Cardiac fibroblast (primary cell): ENCODE data around the gene SLC47A2.
A peak's percentile ranks its signal among the peaks of the same experiment; 100 is the strongest.

Experiments used
- DNase-seq, 2 donors: peaks; one replicate each; pipeline versions ENCODE4 v3.0.0 to v3.0.0-alpha.2; 2010; ENCODE audit warnings: low read depth in 2 of 2
- H3K4me3 ChIP-seq, 2 donors: replicated peaks in 1 of 2; 1 replicate in 1 of 2; 2 replicates in 1 of 2; pipeline ENCODE4 v1.5.1; 2011; ENCODE audit warnings: low read depth in 2 of 2, low read length in 2 of 2, mild to moderate bottlenecking in 2 of 2, moderate library complexity in 1 of 2
- TF ChIP-seq, protein P1 (sequence below): IDR thresholded peaks from one replicate; pipeline ENCODE4 v1.5.1; 2011; ENCODE audit warnings: low read depth, mild to moderate bottlenecking, low read length, inconsistent platforms

The SLC47A2 gene

DNA sequence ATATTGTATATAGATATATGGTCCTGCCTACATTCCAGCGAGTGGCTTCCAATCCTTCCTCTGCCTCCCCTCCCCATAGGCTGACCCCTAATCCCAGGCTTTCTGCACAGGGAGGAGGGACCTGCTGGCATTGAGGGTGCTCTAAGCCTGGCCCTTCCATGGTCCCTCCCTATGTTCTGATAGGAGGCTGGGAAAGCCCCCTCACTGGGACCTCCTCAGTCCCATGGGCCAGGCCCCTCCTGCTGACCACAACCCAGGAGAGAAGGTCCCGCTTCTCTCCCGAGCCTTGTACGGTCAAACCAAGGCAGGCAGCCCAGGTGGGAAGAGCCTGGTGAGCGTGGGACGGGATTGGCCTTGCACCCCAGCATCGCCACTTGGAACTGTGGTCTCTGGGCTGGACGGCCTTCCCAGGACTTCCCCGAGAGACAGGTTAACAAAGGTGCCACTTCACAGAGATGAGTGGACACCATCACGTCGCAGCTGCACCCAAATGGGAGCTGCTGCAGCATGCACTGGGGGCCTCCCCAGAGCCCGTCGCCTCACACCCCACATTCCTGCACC, 30.9 kb upstream of the SLC47A2 start:
- DNase-seq, result no peak
- TF ChIP-seq, protein P1, sequence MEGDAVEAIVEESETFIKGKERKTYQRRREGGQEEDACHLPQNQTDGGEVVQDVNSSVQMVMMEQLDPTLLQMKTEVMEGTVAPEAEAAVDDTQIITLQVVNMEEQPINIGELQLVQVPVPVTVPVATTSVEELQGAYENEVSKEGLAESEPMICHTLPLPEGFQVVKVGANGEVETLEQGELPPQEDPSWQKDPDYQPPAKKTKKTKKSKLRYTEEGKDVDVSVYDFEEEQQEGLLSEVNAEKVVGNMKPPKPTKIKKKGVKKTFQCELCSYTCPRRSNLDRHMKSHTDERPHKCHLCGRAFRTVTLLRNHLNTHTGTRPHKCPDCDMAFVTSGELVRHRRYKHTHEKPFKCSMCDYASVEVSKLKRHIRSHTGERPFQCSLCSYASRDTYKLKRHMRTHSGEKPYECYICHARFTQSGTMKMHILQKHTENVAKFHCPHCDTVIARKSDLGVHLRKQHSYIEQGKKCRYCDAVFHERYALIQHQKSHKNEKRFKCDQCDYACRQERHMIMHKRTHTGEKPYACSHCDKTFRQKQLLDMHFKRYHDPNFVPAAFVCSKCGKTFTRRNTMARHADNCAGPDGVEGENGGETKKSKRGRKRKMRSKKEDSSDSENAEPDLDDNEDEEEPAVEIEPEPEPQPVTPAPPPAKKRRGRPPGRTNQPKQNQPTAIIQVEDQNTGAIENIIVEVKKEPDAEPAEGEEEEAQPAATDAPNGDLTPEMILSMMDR, result no peak
- H3K4me3 ChIP-seq, result no peak overlapping the region

DNA sequence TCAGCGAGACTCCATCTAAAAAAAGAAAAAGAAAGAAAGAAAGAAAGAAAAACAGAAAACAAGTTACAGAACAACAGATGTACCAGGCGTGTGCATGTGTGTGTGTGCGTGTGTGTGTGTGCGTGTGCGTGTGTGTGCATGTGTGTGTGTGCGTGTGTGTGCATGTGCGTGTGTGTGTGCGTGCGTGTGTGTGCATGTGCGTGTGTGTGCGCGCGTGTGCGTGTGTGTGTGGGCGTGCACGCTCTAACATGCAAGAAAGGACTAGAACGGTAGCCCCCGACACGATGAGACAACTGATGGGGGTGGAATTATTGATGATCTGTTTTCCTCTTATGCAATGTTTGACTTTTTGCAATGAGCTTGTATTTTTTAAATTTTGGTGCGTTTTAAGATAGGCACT, 30.1 kb upstream of the SLC47A2 start:
- no peak for DNase-seq
- no peak overlapping the region for H3K4me3 ChIP-seq
- TF ChIP-seq, protein P1, result no peak

DNA sequence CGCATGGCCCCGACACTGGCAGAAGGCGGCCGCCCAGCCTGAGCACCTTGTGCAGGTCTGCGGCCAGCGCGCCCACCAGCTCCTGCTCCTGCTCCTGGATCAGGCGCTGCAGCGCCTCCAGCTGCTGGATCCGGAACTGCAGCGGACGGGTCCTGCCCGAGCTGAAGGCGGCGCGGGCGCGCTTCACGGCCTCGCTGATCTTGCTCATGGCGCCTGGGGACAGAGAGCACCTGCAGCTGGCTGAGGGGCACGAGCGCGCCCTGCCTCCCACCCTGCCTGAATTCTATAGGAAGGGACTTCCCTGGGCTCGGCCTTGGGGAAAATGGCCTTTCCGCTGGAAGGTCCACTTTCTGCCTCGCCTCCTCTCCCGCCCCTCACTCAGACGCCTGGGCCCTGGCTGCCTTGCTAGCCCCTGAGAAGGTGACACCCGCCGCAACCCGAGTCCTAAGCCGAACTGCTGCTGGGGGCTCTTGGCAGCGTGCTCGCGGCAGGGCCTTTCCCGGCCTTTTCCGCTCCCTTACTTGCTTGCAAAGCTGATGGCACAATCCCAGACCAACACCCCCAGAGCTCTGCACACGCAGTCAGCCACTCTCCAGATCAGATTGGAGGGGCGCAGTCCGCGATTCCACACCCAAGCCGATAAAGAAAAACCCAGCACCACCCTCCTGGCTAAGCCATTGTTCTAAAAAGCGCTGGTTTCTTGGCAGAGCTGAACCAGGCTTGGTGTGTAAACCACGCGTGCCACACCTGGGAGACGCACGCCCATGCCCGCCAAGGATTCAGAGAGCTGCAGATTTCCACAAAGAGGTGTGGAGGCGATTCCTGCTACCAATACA, 28.8 kb upstream of the SLC47A2 start:
- peak; percentile 70 to 82 for DNase-seq
- TF ChIP-seq, protein P1, result peak; percentile 94
- H3K4me3 ChIP-seq, result peak overlapping the region; percentile 19 to 24

DNA sequence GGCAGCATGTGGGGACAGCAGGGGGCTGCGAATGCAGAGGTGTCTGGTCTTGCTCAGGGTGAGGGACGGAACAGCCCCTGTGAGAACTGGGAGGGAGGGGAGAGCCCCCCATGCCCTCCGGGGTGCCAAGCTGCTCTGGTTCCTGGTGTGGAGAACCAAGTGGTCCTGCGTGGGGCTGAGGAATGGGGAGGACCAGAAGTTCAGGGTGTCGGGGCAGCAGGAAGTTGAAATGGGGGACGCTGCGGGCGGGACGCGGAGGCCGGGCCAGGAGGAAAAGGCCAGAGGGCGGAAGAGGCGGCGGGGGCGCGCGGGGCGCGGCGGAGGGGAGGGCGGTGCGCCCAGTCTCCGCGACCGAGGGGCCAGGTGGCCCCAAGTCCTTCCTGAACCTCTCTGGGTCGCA, 28.1 kb upstream of the SLC47A2 start:
- TF ChIP-seq, protein P1, result no peak
- DNase-seq, result no peak
- peak overlapping the region; percentile 24 to 39 for H3K4me3 ChIP-seq

DNA sequence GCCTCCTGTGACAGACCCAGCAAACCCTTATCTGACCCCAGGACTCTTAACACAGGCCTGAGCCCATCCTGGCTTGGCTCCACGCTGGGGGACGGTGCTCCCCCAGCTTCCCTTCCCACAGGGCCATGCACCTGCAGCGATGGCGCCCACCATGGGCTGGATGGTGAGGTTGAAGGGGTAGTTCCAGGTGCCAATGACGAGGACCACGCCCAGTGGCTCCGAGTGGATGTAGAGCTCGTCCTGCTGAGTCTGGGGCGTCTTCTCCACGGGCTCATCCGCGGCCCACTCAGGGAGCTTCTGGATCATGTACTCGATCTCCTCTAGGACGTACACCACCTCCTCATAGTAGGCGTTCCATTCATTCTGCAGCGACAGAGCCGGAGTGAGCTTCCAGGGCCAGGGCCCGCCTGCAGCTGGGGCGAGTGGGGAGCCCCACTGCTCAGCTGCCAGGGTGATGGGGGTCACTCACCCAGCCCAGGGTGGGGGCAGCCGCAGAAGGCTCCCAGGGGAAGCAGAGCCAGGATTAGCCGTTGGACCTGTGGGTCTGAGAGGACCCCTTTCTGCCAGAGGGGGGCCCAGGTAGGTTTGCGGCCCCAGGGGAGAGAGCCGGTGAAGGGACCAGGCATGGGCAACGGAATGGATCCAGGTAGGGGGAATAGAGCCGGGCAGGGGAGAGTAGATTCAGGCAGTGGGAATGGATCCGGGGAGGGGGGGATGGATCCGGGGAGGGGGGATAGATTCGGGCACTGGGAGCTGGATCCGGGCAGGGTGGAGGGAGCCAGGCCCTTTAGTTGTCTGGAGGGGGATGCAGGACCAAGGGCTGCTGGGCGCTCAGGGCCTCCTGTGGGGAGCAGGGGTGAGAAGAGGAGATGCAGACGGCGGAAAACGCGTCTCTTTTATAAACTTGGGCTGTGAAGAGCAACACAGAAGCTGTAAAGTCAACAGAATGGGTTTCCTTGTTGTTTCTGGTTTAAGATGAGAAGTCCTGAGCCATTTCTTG, 27.0 kb upstream of the SLC47A2 start:
- H3K4me3 ChIP-seq, result no peak overlapping the region
- DNase-seq, result no peak
- TF ChIP-seq, protein P1, result no peak

DNA sequence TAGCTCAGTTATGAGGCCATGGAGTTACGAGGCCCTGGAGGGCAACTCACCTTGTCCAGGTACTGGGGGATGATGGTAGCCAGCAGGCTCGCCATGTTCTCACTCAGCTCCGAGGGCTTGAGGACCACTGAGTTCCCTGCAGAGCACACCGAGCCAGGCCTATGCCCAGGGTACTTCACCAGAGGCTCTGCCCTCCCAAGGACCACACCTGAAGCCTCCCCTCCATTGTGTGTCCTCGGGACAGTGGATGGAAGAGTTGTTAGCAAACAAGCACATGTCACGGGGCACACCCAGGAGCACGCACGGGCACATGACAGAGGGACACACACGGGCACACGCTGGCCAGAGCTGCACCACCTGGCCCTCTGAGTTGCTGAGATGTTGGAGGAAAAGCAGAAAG, 26.1 kb upstream of the SLC47A2 start:
- H3K4me3 ChIP-seq, result no peak overlapping the region
- TF ChIP-seq, protein P1, result no peak
- no peak for DNase-seq
